Brain pericyte (primary cell): ENCODE measurements around the gene PNMA6E.

Source experiments
- DNase-seq: peaks from one replicate; pipeline ENCODE4 v3.0.0-alpha.2; 2012; ENCODE audit warnings: low read depth, low spot score

Gene PNMA6E

DNA sequence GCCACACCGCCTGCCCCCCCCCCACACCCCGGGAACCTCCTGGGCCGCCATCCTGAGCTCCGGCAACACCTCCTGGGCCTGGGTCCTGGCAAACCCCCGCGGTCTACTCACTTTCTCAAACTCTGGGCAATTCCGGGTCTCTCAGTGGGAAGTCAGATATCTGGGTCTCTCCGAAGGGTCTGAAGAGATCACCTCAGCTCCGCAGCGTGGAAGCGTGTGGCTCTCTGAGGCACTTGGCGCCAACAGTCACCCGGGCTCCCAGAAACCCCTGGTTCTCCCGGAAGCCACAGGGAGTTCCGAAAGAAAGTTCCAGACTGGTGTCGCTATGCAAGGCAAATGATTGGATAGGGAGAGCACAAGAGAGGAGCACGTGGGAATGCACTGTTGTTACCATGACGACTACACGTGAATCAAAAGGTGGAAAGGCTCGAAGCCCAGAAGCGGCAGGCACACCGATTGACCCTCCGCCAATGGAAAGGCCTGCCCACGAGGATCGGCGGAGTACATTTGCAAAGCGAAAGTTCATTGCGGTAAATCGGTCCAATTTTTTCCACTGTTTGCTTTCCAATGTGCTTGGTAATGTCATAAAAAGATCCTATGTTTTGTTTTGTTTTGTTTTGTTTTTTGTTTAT lies at the start of gene PNMA6E:
TSS of gene PNMA6E (minus strand) at position 218 of the 632 bp plus-strand sequence. CDS start 2,501 bp downstream, outside the sequence.
- no peak for DNase-seq

DNA sequence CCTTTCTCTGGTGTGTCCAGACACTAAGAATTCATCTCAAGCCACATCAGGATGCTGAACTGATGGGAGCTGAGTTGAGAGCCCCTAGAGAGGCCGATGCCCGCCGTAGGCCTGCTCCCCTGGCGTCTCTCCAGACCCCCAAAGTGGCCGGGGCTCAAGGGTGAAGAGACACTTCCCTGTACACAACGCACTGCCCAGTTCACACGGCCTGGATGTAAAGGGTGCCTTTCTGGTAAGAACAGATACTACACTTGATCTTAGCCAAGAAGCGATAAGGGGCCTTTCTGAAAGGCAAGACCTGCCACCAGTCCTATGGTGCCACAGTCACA lies 49.8 kb upstream of the PNMA6E start:
- DNase-seq: no peak

DNA sequence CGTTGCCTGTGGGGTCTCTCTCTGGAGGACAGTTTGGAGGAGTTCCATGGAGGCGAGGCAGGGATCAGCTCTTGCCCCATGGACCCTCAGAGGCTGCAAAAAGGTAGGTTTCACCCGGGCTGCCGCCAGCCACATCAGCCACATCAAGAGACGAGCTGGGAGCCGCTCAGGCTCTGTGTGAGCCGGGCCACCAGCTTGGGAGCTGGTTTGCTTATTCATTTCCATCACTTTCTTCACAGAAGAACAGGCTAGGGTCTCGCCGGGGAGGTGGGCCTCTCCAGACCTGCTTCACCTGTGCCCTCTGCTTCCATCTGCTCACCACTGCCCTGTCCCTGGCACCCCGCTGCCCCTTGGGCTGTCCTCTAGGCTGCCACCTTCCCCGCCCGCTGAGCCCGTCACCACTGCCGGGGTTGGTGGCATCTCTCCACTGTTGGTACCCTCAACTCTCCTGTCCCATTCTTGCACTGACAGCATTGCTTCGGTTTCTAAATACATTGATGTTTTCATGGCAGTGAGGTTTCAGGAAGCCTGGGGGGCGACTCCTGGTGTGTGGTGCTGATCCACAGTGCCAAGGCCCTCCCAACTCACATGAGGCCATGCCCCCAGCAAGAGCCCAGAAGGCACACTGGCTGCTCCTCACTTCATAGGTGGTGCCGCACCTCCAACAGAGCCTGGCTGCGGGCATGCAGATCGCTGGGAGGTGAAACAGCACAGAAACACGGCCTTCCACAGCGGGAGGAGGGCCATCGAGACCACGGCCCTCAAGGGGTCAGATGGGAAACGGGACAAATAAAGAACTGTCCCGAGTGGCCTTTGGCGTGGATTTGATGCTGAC lies 49.2 kb upstream of the PNMA6E start:
- DNase-seq: no peak

DNA sequence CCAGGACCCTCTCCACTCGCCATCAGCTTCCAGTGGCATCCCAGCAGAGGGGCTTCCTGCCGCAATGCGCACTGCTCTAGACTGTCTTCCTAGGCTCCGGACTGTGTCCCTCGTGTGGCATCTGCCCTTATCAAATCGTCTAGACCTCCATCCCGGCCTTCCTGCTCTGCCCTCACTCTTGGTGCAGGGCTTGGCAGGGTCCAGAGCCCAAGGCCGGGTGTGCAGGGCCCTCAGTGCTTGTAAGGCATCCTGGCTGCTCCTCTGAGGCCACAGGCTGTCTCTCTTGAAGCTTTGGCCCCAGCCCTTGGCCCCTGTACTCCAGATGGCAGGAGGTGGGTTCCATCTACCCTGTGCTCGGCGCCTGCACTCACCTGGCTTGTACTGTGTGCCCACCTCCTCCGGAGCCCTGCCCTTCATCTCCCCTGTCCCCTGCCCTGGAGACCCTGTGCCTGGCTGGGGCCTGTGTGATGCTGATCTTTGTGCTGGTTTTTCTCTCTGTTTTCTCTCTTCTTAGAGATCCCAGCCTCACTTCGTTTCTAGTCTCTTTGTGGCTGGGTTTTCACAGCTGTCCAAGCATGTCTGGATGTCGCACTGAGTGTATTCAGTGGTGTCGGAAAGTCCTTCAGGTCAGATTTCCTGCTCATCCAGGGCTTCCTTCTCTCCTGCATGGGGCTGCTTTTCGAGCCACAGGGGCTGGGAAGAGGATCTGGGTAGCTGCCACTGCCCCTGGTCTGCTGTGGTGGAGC lies 48.4 kb upstream of the PNMA6E start:
- DNase-seq: no peak

DNA sequence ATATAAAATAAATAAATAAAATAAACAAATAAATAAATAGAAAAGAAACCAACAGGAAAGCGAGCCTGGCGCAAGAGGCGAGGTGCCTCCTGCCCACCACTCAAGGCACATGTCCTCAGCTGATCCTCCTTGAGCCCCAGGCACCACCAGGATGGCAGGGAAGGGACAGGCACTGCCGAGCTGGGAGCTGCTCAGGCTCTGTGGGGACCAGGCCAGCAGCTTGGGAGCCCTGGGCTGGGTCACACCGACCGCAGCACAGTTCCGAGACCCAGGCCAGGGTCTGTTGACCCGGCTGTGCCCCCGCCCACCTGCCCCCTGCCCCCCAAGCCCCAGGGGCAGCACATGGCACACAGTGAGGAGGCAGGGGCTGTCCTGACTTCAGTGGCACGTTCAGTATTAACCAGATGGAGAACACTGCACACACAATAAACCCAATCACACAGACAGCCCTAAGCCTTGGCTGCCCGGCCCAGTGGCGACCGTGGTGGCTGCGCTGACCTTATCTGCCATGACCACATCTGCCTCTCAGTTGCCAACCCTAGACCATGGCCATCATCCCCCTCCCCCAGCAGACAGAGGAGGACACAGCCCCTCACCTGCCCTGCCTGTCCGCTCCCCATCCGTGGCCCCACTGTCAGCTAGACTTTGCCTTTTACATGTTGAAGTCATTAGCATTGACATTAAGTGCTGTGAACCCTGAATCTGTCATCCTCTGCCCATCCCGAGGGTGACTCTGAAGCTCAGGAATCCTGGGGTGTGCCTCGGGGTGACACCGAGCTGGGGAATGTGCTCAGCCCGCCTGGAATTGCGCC lies 47.6 kb upstream of the PNMA6E start:
- DNase-seq: no peak

DNA sequence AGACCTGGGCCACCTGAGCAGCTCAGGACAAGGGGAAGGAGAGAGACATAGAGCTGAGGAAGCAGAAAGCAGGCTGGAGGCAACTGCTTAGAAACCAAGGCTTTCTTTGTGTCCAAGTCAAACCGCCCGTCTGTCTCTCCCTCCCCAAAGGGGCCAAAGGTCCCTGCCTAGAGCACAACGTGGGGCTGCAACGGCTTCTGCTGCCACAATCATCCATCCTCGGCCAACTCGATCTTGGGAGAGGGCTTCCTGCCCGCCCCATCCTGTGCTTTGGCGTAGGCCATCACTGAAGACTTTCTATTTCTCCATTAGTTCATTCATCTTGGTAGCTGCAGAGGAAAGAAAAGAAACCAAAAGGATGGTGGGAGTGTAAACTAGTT lies 46.4 kb upstream of the PNMA6E start:
- DNase-seq: no peak

DNA sequence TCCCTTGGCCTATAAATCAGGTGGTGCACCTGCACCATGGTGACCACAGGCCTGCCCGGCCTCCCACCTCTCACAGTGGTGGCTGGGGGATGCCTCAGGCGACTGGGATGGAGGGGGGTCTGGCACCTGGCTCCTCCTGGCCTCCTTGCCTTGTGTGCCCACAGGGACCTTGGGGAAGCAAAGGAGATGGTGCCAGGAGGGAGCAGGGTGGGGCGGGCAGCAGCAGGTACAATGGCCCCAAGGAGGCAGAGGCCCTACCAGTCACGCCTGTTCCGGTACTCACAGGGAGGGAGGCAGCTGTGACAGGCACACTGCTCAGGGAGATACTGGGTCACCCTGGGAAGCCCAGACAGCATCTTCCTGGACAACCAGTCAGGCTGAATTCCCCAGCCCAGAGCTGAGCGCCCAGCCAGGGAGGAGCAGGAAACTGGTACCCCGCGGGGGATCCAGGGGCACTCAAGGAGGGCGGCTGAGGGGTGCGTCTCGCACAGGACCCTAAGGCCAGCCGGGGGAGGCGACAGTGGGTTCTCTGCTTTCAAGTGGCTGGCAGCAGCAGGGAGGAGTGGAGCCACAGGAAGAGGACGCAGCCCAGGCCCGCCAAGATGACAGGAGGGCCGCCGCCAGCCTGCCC lies 45.9 kb upstream of the PNMA6E start:
- DNase-seq: no peak

DNA sequence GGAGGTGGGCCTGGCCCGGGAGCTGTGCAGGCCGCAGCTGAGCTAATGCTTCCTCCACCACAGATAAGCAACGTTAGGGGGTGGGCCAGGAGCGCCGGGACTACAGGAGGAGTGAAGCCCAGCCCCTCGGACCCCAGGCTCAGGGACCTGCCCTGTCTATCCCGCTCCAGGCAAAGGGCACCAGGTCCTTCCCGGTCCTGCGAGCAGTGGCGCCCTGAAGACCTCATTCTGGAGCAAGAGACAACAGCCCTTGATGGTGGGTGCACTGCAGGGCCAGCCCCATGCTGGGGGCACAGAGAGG lies 45.4 kb upstream of the PNMA6E start:
- no peak for DNase-seq

DNA sequence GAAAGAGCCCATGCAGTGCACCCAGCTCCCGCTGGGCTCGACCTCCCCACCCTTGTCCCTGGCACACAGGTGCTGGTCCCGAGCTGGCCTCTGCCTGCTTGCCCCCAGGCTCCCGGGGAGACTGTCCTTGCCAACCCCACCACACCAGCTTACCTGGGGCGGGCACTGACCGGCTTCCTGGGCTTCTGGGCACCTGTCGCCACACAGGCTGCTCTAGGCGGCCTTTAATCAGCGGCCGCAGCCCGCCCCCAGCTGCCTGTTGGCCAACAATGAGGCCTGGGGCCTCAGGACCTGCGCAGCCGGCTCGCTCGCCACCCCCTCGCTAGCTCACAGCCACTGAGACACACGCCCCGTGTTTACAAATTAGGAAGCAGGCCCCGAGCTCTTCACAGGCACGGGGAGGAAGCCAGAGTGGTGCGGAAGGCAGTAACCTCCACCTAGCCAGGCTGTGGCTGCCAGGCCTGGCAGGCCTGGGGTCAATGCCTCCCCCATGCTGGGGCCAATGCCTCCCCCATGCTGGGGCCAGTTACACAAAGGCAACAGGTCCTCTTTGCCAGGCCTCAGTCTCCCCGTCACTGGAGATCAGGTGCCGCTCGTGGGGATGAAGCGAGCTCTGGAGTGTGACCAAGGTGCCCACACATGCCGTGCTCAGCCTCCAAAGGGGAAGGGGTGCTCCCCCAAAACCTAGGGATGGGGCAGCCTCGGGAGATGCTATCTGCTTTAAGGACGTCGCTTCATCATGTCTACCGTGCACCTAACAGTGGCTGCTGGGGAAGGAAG lies 44.9 kb upstream of the PNMA6E start, which contains the start of gene TREX2:
TSS of gene TREX2 (minus strand) at position 201 of the 780 bp plus-strand sequence. CDS start 626 bp downstream, outside the sequence.
- no peak for DNase-seq

DNA sequence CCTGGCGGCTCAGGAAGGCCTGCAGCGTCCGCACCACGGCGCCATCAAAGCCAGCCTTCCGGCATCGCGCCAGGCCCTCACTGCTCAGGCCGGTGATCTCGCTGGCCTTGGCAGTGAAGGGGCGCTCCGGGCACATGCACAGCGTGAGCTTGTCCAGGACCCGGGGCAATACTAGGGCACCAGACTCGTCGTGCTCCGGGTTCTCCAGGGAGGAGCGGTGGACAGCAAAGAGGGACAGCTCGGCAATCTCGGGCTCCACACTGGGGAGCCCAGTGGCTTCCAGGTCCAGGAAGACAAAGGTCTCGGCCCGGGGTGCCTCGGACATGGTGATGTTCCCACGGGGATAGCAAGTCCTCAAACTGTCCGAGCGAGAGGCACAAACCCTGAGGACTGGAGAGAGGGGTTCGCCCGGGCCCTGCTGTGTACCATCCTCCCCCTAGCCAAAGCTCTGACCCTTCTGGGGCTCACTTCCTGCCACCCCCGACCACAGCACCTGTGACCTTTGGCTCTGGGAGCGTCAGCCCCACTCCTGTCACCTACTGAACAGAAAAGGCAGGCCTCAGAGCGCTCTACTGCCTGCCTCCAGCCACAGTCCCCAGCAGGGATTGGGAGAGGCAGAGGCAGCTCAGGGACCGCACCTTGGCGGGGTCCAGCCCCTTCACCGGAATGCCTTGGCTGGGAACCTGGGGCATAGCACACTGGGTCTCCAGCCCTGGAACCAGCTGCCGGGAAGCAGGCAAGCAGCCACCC lies 44.1 kb upstream of the PNMA6E start:
- DNase-seq: no peak

DNA sequence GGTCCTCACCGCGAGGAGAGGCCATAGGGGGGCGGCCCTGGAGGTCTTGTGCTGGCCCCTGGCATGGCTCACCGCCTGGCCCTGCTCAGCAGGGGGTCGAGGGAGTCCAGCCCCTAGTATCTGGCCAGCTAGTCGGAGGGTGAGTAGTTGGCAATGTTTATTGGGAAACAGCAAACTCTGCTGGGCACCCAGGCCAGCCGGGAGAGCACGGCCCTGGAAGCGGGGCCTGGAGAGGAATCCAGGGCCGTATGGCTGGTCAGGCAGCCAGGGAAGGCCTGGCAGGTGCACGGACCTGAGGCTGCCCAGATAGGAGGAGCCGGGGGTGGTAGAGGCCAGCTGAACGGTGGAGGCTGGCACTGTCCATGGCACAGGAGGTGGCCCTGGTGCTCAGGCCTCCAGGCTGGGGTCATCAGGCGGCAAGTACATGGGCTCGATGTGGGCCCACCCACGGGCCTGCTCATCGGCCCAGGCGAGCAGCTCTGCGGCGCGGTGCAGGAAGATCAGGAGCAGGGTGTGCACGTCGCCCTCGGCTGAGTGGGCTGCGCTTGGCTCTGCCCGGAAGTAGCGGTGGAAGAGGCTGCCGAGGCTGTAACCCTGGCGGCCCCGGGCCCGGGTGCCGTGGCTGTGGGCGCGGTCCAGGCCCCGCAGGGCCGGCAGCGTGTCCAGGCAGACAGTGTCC lies 43.3 kb upstream of the PNMA6E start:
- DNase-seq: no peak

DNA sequence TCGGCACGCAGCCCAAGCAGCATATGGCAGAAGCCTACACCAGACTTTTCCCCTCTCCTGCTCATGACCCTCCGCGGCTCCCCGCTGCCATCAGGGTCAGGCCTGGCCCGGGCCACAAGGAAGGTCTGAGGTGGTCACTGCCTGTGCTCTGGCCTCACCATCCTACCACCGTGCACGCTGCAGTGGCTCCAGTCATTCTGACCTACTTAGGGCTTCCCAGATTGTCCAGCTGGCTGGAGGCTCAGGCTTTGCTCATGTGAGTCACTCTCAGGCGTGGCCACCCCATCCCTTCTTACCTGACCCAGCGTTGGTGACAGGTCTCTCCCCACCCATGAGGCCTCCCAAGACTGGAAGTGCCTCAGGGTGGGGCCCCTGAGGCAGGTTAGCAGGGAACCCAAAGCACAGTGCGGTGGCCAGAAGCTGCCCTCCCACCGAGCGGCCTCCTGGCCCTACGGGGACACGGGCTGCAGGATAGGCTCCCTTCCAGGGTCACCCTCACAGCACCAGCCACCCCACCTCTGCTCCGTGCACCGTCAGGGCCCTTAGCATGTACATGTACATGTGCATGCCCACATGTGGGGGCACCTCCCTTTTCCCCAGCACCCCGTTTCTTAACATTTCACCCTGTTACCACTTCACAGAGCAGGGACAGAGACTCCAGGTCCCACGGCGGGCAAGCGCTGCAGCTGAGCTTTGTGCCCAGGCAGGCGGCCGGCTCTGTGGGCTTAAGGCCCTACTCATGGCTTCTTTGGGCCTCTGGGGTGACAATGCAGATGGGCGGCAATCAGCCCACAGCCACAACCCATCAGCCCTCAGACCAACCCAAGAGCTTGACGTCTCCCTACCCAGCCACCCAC lies 42.6 kb upstream of the PNMA6E start:
- DNase-seq: no peak

DNA sequence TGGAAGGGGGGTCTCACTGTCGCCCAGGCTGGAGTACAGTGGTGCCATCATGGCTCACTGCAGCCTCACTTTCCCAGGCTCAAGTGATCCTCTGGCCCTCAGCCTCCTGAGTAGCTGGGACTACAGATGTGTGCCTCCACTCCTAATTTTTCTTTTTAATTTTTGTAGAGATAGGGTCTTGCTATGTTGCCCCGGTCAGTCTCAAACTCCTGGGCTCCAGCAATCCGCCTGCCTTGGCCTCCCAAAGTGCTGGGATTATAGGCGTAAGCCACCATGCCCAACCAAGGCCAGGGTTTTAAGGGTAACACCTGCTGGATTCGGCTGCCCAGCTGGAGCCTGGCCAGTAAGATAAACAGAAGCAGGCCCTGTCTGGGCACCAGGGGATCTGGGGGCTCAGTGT lies 41.3 kb upstream of the PNMA6E start:
- DNase-seq: no peak

DNA sequence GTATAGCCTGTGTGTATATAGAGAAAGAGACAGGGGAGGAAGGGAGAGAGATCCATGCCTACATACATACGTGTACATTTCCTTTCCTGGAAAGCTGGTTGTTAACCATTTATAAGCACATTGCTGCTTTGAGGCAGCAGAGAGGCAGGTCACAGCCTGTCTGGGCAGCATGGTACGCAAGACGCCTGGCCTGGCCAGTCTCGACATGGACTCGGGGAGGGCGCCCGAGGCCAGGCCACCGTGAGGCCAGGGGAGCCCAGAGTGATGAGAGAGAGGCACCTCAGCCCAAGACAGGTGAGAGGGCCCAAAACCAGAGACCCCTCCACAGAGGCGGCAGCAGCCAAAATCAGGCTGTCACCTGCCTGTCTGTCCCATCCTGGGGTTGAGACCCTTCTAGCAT lies 40.8 kb upstream of the PNMA6E start:
- DNase-seq: no peak

DNA sequence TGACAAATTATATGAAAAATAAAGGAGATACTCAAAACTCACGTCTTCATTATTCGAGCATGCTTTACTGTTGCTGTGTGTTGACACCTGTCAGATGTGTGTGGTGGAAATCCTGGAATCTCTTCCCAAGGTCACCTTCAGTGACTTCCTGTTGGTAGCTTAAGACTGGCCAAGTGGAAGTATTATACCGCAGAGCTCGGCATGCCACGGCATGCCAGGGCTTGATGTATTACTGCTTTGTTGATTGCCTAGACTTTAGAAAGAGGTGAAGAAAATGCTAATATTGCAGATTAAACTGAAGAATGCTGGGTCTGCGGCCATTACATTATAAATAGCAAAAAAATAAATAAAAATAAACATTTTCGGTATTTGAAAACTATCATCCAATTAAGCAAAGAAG lies 40.1 kb upstream of the PNMA6E start:
- DNase-seq: no peak

DNA sequence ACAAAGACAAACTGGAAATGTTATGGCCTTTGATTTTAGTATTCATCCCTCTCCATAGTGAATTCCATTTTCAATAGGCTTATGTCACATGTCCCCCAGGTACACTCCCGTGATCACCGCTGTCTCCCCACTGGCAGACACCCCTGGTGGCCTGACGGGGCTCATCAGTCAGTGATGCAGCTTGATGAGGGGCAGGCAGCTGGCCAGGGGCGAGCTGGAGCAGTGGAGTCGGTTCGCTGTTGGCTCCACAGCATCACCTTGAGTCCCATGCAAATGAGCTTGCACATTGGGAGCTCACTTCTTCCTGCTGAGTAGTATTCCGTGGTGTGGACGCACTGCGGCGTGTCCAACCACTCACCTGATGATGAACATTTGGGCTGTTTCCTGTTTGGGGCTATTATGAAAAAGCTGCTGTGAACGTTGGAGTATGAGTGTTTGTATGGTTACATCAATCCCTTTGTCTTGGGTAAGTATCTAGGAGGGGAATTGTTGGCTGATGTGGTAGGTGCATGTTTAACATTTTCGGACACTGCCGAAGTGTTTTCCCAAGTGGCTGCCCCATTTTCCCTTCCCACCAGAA lies 39.5 kb upstream of the PNMA6E start:
- no peak for DNase-seq

DNA sequence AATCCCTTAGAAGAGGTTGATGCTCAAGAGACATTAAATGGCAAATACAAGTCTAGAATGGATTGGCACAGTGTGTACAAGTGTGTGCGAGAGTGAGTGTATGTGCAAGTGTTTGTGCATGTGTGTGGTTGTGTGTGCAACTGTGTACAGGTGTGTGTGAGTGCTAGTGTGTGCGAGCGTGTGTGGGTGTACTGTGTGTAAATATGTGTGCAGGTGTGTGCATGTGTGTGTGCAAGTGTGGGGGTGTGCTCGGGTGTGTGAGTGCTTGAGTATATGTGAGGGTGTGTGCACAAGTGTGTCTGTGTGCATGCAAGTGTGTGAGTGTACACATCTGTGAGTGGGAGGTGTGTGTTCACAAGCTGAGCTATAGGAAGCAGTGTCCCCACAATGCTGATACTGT lies 38.8 kb upstream of the PNMA6E start:
- no peak for DNase-seq

DNA sequence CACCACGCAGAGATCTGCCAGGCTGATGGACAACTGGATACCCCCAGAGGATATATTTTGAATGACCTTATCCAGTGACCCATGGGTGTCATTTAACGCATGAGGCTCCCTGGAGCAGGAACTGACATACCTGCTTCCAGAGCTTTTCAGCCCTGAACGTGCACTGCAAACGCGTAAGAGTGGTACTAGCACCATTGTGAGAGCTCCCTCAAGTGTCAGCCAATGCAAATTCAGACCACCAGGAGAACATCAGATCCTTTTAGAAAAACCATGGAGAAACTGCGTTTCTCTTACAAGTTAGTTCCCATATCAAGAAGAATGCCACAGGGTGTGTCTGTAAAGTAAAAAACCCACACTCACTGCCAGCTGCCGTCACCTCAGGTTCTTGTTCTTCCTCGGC lies 37.4 kb upstream of the PNMA6E start:
- DNase-seq: no peak
